Ovary (tissue), 3 donors: ENCODE results near the gene CKAP5.

Experiments
- CTCF ChIP-seq, 3 donors: fragments of 450-650 bp in 2 of 3; fragments of 200-600 bp in 1 of 3; IDR thresholded peaks; one replicate each; pipeline versions ENCODE4 v1.5.1 to v1.8.0; 2016 to 2022; ENCODE audit warnings: antibody characterized with exemption in 3 of 3, mild to moderate bottlenecking in 1 of 3
- POLR2A ChIP-seq: fragments of 450-650 bp; IDR thresholded peaks from one replicate; pipeline ENCODE4 v1.6.1; 2017; ENCODE audit warnings: antibody characterized with exemption, mild to moderate bottlenecking, moderate library complexity
- donor health status: DM: no; HTN: no; CAD: no.

GRCh38 chr11:46701078-46701654 lies 144.9 kb downstream of the CKAP5 start:
- TF ChIP-seq POLR2A (no peak), CTCF (IDR thresholded peaks at IDR 0.05) (no peak)
